Activated CD8-positive, alpha-beta memory T cell treated with anti-CD3 and anti-CD28 coated beads, Interleukin-2, amount 50 U/mL, for 24 hours (primary cell): ENCODE data around the gene CLMN.

Source experiments
- DNase-seq: peaks from one replicate; pipeline ENCODE4 v3.0.0-alpha.2; 2020; ENCODE audit errors: extremely low read depth

Gene CLMN

GRCh38 chr14:95303552-95303951, 16.2 kb downstream of the CLMN start:
- no peak for DNase-seq

- no peak for DNase-seq
These were observed 16.8 kb downstream of the CLMN start for GRCh38 chr14:95302667-95303506.

GRCh38 chr14:95301527-95302187, 18.1 kb downstream of the CLMN start:
- no peak for DNase-seq

GRCh38 chr14:95300697-95301526, 18.8 kb downstream of the CLMN start:
- DNase-seq = no peak

GRCh38 chr14:95300002-95300696, 19.6 kb downstream of the CLMN start:
- no peak for DNase-seq

DNA sequence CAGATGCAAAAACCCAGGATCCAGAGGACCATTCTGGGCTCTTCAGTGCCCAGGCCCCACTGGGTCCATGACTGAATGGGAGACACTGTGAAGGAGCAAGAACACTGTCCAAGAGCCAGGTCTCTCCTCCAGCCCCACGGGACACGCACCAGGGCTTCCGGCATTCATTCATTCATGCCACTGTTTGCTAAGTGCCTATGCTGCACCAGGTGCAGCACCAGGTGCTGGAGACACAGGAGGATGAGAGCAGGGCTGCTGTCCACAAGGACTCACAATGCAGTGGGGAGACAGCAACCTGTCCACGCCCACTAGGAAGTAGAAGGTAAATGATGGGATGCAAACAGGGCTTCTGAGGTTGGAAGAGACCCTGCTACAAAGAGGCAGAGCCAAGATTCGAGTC, 20.4 kb downstream of the CLMN start:
- DNase-seq = no peak

GRCh38 chr14:95297832-95298231, 21.9 kb downstream of the CLMN start:
- DNase-seq = no peak

GRCh38 chr14:95296966-95297365, 22.7 kb downstream of the CLMN start:
- DNase-seq = no peak

DNA sequence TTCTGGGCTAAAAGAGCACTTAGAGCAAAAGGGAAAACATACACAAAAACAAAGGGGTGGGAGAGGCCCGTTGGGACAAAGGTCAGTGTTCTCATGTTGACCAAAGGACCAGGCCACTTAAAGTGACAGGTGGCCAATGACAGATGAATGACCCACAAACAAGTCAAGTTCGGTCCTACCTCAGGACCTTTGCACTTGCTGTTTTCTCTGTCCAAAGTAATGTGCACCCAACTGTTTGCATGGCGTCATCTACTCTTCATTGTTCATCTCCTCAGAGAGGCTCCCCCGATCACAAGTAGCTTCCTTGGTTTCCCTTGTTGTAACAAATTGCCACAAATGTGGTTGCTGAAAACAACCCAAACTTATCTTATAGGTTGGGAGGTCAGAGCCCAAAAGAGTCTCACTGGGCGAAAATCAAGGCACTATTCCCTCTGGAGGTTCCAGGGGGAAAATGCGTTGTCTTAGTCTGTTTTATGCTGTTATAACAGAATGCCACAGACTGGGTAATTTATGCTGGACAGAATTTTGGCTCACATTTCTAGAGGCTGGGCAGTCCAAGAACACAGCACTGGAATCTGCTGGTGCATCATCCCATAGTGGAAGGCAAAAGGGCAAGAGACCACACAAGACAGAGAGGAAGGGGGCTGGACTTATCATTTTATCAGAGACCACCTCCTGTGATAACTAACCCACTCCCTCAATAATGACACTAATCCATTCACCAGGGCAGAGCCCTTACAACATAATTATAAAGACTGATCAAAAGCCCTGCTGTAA, 23.9 kb downstream of the CLMN start:
- no peak for DNase-seq

DNA sequence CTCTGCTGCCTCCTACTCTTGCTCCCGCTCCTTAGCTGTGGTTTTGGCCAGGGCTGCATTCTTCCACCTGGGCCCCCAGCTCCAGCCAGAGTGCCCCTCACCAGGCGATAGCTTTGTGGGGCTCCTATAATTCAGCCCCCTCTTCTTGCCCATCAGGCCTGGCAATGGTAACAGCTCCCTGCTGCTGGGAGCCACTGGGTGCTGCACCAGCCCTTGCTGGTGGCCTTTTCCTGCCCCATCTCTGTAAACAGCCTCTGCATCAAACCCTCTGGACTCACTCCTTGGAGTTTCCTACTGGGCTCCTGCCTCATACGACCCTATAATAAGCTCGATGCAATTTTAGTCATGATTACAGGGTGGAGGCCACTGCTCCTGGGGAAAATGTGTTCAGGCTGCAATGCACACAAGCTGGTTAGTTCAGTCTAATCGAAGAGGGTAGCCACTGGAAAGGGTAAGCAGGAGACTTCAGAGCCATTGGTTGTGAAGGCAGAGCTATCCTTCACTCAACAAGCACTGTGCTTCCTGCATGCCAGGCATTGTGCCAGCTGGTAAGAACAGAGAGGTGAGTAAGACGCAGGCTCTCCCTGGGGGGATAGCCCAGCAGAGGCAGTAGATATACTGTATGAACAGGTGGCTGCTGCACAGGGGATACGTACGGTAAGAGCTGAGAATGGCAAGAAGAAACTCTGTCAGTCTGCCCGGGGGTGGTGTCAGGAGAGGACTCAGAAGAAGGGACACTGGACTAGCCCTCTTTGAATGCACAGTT, 24.7 kb downstream of the CLMN start:
- no peak for DNase-seq

DNA sequence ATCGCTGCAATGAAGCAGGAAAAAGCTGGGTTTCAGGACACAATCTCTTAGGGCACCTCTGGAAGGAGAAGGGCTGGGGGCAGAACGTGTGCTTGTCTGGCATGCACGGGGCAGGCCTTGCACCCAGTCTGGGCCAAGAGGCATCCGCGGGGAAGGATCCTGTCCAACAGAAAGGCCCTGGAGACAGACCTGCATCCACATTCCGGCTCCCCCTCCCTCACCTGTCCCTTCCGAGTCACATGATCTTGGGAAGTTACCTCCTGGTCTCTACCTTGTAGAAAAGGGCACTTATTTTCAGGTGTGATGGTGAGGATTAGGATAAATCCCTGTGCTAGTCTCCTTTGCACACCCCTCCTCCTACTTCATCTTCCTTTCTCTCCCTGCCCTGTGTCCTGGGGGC, 25.4 kb downstream of the CLMN start:
- no peak for DNase-seq

DNA sequence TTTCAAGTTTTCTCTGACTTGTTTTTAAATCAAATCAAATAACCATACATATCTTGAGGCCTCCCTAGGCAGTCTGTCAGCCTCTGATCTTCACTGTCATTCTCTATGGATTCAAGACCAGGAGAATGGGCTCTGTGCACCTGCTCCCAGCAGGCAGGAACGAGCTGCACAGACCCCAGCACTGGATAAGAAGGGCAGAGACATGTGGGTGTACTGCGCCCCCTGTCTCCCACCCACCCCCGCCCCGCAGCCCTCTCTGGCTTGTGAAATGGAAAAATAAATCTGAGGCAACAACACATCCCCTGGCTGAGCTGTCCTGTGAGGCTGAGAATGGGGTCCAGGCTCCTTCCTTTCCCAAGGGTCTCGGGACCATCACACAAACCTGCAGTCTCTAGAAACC, 26.3 kb downstream of the CLMN start:
- DNase-seq = no peak

- DNase-seq = no peak
These were observed 26.9 kb downstream of the CLMN start for GRCh38 chr14:95292660-95293425.

DNA sequence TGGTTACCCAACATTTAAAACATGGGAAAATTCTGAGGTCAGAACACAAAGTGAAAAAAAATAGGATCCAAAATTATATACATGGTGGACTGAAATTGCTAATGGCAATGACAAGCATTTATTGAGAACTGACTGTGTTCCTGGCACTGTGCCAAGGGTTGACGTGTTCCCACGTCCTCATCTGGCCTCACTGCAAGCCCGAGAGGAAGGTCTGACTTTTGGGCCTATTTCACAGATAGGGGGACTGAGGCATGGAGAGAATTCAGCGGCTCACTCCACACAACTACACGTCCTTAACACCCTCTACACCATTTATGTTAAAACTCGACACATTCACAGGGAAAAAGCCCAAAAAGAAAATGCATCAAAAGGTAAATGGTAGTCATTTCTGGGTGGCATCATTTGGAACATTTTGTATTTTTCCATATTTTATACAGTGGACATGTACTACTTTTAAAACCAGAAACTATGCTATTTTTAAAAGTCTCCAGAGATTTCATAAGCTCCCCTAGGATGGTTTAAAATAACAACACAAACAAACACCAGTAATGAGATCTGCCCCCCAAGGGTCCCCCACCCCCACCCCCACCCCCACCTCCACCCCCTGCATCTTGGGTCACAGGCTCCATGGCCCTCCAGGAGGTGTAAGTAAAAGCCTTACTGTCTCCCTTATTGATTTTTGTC, 27.7 kb downstream of the CLMN start:
- no peak for DNase-seq

GRCh38 chr14:95290871-95291431, 28.8 kb downstream of the CLMN start:
- no peak for DNase-seq

GRCh38 chr14:95290021-95290420, 29.7 kb downstream of the CLMN start:
- DNase-seq = no peak

- no peak for DNase-seq
These were observed 30.2 kb downstream of the CLMN start for GRCh38 chr14:95289323-95290010.
